Upper lobe of left lung (tissue), 6 donors: ENCODE results near the gene BORCS8. TPM values are rescaled to one million over a fixed set of nuclear protein-coding genes. Genes with fewer than 3 reads are reported as not detected.
"Not testable (repeated sequence)": the region's sequence is repeated elsewhere in the genome, so short reads cannot be mapped to it uniquely, and the experiment has no call there.

Experiments used
- ATAC-seq, 2 donors: fragments of 200-7000 bp; cut with Tn5 transposase; one replicate each; pipeline ENCODE4 v1.9.1; 2022; ENCODE audit warnings: mild to moderate bottlenecking in 2 of 2, moderate library complexity in 2 of 2; ENCODE audit not compliant: low FRiP score in 2 of 2
- DNase-seq, 2 donors: peaks; one replicate each; pipeline ENCODE4 v3.0.0-alpha.2; 2019 to 2020
- H3K27ac ChIP-seq, 4 donors: fragments of 200-600 bp; sonication (generic); one replicate each; pipeline ENCODE4 v1.5.1; 2016 to 2019
- H3K27me3 ChIP-seq, 4 donors: fragments of 200-600 bp; sonication (generic); one replicate each; pipeline ENCODE4 v1.5.1; 2017 to 2019
- H3K36me3 ChIP-seq, 4 donors: fragments of 200-600 bp; sonication (generic); one replicate each; pipeline ENCODE4 v1.5.1; 2016 to 2019
- H3K4me1 ChIP-seq, 4 donors: fragments of 200-600 bp; sonication (generic); one replicate each; pipeline ENCODE4 v1.5.1; 2018 to 2019
- H3K4me3 ChIP-seq, 4 donors: fragments of 200-600 bp; sonication (generic); one replicate each; pipeline ENCODE4 v1.5.1; 2017 to 2019; ENCODE audit warnings: mild to moderate bottlenecking in 2 of 4, moderate library complexity in 1 of 4
- H3K9me3 ChIP-seq, 4 donors: fragments of 200-600 bp; sonication (generic); one replicate each; pipeline ENCODE4 v1.5.1; 2018 to 2019
- EP300 ChIP-seq, 4 donors: sonication (generic); formaldehyde crosslinking; IDR thresholded peaks; one replicate each; pipeline ENCODE4 v1.5.1; 2017; ENCODE audit warnings: antibody characterized with exemption in 4 of 4, control low read depth in 2 of 4
- POLR2A ChIP-seq, 4 donors: fragments of 450-650 bp; IDR thresholded peaks; one replicate each; pipeline ENCODE4 v1.5.1; 2016 to 2017; ENCODE audit warnings: antibody characterized with exemption in 4 of 4, mild to moderate bottlenecking in 2 of 4
- POLR2AphosphoS5 ChIP-seq, 2 donors: sonication (generic); formaldehyde crosslinking; IDR thresholded peaks; one replicate each; pipeline ENCODE4 v1.5.1; 2017; ENCODE audit warnings: antibody characterized with exemption in 2 of 2
- WGBS, 2 donors: methylation state at CpG; one replicate each; pipeline ENCODE4 v1.1.5; 2017 to 2018; 5-methylcytosine and 5-hydroxymethylcytosine counted together
- total RNA-seq, 6 donors: library from RNA; depleted of rRNA in 4 of 6; stranded (reverse); fragments of >200 nt in 4 of 6; gene quantifications; one replicate each; pipeline versions ENCODE4 v1.1.0 to v1.2.1, GENCODE V29; 2016 to 2021
- TF ChIP-seq, protein P1 (sequence below), 6 experiments: fragments of 450-650 bp in 4 of 6; fragments of 200-600 bp in 2 of 6; sonication (generic) in 2 of 6; IDR thresholded peaks; one replicate each; pipeline ENCODE4 v1.5.1; 2016 to 2019; ENCODE audit warnings: antibody characterized with exemption in 6 of 6
- donor health status: DM: no; HTN: no; CAD: no; lungs with moderate emphysema.
- donor health status: DM: no; HTN: yes; CAD: no; lungs with severe emphysema.

The BORCS8 gene
- total RNA-seq, 6 donors from 2014 or later: 10.1 to 55.5 (median 34.0) TPM

DNA sequence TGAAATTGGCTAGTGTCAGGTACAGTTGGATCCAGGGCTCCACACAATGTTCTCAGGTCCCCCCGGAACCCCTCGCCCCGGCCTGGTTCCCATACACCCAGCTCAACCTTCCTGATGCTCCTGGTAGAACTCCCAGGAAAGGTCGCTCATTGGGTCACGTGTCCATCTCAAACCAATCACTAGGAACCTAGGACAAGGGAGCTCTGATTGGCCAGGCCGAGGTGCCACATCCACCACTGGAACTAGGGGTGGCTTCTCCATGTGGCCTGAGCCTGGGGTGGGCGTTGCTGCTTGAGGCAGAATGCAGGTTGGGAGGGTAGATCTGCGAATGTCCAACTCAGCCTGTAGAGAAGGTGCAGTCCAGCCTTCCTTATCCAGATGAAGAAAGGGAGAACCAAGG is 15.0 kb downstream of the BORCS8 start:
- TF ChIP-seq POLR2AphosphoS5 (IDR thresholded peaks at IDR 0.05): no peak
- TF ChIP-seq POLR2A (IDR thresholded peaks at IDR 0.05): no peak
- TF ChIP-seq, protein P1, sequence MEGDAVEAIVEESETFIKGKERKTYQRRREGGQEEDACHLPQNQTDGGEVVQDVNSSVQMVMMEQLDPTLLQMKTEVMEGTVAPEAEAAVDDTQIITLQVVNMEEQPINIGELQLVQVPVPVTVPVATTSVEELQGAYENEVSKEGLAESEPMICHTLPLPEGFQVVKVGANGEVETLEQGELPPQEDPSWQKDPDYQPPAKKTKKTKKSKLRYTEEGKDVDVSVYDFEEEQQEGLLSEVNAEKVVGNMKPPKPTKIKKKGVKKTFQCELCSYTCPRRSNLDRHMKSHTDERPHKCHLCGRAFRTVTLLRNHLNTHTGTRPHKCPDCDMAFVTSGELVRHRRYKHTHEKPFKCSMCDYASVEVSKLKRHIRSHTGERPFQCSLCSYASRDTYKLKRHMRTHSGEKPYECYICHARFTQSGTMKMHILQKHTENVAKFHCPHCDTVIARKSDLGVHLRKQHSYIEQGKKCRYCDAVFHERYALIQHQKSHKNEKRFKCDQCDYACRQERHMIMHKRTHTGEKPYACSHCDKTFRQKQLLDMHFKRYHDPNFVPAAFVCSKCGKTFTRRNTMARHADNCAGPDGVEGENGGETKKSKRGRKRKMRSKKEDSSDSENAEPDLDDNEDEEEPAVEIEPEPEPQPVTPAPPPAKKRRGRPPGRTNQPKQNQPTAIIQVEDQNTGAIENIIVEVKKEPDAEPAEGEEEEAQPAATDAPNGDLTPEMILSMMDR (IDR thresholded peaks at IDR 0.05): no peak
- TF ChIP-seq EP300 (IDR thresholded peaks at IDR 0.05): no peak
- no peak for DNase-seq
- Histone ChIP-seq H3K27ac (no peak overlapping the region), H3K9me3 (peaks cover 0 to 3% (median 0%) of the 10 kb centered on the region in 4 donors), H3K36me3 (peaks cover 6 to 56% (median 40%) of the 10 kb centered on the region in 4 donors), H3K27me3 (no peaks in the 10 kb centered on the region), H3K4me1 (peaks cover 0 to 7% (median 2%) of the 10 kb centered on the region in 4 donors), H3K4me3 (no peak overlapping the region)
- ATAC-seq: no peak
- 87 to 100% methylated on average over 3 to 8 of the region's 8 CpGs for WGBS, 2 donors

DNA sequence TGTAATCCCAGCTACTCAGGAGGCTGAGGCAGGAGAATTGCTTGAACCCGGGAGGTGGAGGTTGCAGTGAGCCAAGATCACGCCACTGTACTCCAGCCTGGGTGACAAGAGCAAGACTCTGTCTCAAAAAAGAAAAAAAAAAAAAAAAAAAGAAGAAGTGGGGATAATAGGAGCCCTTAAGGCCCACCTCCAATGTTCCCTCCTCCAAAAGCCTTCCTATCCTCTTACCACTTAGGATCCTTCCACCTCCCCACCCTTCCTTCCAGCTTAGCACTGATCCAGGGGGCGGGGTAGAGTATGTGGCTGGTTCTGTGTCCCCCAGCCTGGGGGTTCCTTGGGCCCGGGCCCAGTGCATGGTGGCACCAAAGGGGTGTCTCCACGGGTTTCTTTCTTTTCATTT is 18.7 kb downstream of the BORCS8 start:
- not testable (repeated sequence) for H3K27ac ChIP-seq, DNase-seq, H3K27me3 ChIP-seq, H3K4me3 ChIP-seq, ATAC-seq, H3K9me3 ChIP-seq
- WGBS, 2 donors: 92 to 96% methylated on average over 5 of the region's 5 CpGs
- Histone ChIP-seq H3K4me1 (peaks cover 7 to 17% (median 11%) of the 10 kb centered on the region in 4 donors), H3K36me3 (peaks cover 3 to 22% (median 17%) of the 10 kb centered on the region in 4 donors)

DNA sequence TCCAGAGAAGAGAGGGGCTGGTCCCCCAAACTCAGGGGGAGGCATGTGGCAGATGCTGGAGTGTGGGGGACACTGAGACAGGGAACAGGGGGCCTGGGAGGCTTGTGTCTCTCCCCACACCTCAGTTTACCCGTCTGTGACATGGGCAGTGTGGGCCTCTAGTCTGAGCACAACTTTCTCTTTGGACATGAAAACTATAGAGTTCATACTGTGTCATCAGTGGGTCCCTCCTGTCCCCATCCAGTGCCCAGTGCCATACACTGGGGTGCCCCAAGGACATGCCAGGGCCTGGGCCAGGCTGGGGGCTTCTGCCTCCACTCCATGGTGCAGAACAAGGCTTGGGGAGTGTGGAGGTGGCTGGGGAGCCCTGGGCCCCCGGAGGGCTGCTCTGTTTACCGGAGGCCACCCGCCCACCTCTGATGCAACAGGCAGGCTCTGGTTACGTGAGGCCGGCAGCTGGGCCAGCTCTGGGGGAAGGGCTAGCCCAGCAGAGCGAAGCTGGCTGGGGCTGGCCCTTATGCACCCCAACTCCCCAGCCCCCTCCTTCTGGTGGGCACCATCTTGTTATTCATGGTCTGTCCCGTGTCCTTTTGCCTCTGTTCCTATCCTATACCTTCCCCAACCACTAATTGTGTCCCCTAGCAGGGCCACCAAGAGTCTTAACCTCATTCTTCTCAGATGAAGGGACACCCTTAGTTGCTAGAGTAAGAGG is 20.0 kb downstream of the BORCS8 start:
- WGBS, 2 donors: 50 to 56% methylated on average over 3 to 8 of the region's 8 CpGs
- H3K9me3 ChIP-seq: no peaks in the 10 kb centered on the region
- ATAC-seq: no peak
- no peak for DNase-seq
- H3K4me3 ChIP-seq: no peak overlapping the region
- TF ChIP-seq, protein P1 (IDR thresholded peaks at IDR 0.05): no peak
- TF ChIP-seq POLR2A (IDR thresholded peaks at IDR 0.05): no peak
- TF ChIP-seq EP300 (IDR thresholded peaks at IDR 0.05): no peak
- no peak for TF ChIP-seq POLR2AphosphoS5 (IDR thresholded peaks at IDR 0.05)
- no peaks in the 10 kb centered on the region for H3K27me3 ChIP-seq
- no peak overlapping the region for H3K27ac ChIP-seq
- H3K4me1 ChIP-seq: peaks cover 7 to 17% (median 11%) of the 10 kb centered on the region in 4 donors
- H3K36me3 ChIP-seq: peaks cover 3 to 14% (median 9%) of the 10 kb centered on the region in 4 donors

DNA sequence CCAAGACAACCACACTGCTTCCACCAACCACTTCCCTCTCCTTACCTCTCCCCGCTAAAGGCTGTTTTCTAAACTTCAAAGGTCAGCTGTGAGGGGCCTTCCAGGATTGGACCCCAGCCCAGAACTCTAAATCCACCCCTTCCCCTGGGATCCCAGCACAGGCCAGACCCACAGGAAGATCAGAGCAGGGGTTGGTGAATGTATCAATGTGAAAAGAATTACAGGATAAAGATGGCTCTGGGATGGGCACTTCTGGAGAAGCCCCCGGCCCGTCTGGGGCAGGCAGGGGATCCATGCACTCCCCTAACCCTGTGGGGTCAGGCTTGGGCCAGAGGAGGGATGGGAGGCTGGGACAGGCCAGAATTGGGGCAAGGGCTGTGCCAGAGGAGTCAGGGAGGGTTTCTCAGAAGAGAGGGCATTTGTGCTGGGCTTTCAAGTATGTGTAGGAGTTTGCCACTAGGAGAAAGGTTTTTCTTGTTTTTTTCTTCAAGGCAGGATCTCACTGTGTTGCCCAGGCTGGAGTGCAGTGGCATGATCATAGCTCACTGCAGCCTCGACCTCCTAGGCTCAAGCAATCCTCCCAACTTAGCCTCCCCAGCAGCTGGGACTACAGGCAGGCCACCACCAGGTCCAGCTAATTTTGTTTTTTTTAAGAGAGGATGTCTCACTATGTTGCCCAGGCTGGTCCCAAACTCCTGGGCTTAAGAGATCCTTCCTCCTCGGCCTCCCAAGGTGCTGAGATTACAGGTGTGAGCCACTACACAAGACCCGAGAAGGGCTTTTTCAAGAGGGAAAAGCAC is 20.9 kb downstream of the BORCS8 start:
- no peaks in the 10 kb centered on the region for H3K9me3 ChIP-seq
- peaks cover 0 to 5% (median 2%) of the 10 kb centered on the region in 4 donors for H3K36me3 ChIP-seq
- 80 to 82% methylated on average over 6 of the region's 6 CpGs for WGBS, 2 donors
- peaks cover 7 to 17% (median 11%) of the 10 kb centered on the region in 4 donors for H3K4me1 ChIP-seq
- no peaks in the 10 kb centered on the region for H3K27me3 ChIP-seq
- TF ChIP-seq, protein P1 (IDR thresholded peaks at IDR 0.05): no peak
- no peak for TF ChIP-seq POLR2A (IDR thresholded peaks at IDR 0.05)
- TF ChIP-seq POLR2AphosphoS5 (IDR thresholded peaks at IDR 0.05): no peak
- TF ChIP-seq EP300 (IDR thresholded peaks at IDR 0.05): no peak
- DNase-seq (no peak), ATAC-seq (no peak)
- no peak overlapping the region for H3K4me3 ChIP-seq
- H3K27ac ChIP-seq: no peak overlapping the region
